ENCODE measurements around the gene SCYGR4.
"Not testable (repeated sequence)": the region's sequence is repeated elsewhere in the genome, so short reads cannot be mapped to it uniquely, and the experiment has no call there.

SCYGR4 gene, protein sequence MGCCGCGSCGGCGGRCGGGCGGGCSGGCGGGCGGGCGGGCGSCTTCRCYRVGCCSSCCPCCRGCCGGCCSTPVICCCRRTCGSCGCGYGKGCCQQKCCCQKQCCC

DNA sequence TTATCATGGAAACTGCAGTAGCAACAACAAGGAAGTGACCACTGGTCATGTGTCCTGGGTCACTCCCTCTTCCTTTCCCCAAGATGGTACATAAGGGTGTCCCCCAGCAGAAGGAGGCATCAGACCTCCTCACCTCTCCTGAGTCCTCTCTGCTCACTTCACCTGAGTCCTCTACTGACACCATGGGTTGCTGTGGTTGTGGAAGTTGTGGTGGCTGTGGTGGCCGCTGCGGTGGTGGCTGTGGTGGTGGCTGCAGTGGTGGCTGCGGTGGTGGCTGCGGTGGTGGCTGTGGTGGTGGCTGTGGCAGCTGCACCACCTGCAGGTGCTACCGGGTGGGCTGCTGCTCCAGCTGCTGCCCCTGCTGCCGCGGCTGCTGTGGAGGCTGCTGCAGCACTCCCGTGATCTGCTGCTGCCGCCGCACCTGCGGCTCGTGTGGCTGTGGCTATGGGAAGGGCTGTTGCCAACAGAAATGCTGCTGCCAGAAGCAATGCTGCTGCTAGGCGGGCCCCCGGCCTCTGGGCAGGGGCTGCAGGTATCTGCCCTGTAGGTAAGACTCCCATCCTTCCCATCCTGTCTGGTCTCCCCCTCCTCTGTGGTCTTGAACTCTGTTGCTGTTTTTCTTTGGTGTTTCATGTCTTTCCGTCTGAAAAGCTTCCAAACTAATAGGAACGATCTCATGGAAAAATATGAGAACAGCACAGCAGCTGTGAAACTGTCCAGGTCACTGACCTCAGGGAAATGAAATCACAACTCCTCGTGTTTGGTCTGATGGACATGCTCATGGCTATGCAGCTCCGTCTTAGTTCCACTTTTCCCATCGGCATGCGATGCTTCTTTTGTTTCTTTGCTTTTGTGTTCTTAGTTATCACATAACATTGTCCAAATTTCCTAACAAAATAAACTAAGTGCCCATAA is at the start of gene SCYGR4:
Gene SCYGR4, plus strand, starts transcription at position 183 of the 915 bp plus-strand sequence. Its CDS starts 0 bp downstream, at position 183.
- DNase-seq (ENCODE audit: low read depth in 2 of 2) = no peak

DNA sequence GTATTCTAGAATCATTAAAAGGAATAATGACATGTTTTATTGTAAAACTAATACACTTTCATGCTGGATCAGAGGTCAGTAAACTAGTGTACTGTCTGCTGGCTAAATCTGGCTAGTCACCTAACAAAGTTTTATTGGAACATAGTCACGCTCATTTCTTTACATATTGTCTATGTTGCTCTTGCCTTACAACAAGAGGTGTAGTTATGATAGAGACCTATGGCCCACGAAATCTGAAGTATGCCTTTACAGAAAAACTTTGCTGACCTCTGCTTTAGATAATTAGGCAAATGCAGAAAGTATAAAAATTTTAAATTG is 48.5 kb upstream of the SCYGR4 start:
- no peak for DNase-seq (ENCODE audit: low read depth in 2 of 2)

DNA sequence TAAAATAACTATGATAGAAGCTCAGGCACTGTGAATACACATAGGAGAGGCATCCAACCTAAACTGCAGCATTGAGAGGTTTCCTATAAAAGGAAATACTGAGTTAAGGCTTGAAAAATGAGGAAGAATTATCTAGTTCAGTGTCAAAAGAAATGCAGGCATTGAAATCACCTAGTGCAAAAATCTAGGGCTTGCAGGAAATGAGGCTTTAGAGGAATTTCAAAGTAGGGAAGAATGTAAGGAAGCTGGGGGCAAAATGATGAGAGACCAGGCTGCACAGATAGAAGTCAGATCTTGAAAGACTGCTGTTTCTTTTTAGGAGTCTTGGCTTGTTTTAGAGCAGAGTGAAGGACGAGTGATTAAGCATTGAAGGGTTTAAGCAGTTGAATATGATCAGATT is 46.7 kb upstream of the SCYGR4 start:
- DNase-seq (ENCODE audit: low read depth in 2 of 2) = no peak

DNA sequence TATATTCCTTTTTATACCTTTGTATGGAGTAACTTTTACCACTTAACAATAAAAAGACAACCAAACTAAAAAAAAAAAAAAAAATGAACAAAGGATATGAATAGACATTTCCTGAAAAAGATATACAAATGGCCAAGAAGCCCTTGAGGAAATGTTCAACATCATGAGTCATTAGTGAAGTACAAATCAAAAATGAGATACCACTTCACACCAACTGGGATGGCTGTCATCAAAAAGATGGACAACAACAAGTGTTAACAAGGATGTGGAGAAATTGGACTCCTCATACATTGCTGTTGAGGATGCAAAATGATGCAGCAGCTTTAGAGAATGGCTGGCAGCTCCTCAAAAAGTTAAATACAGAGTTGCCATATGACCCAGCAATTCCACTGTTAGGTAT is 41.2 kb upstream of the SCYGR4 start:
- no peak for DNase-seq (ENCODE audit: low read depth in 2 of 2)

DNA sequence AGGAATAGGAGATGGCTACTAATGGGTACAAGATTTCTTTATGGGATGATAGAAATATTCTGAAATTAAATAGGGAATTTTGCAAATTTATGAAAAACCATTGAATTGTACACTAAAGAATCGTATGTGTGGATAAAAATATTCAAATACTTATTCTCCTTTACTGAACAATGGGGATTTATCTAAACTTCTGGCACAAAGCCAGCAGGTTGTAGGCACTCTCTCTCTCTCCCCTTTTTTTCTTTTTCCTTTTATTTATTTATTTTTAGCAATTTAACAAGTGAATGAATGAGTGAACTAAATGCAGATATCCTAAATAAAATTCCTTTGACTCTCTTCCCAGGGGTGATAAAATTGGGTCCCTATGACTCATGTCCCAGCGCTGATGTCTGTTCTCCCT is 40.5 kb upstream of the SCYGR4 start:
- no peak for DNase-seq (ENCODE audit: low read depth in 2 of 2)

DNA sequence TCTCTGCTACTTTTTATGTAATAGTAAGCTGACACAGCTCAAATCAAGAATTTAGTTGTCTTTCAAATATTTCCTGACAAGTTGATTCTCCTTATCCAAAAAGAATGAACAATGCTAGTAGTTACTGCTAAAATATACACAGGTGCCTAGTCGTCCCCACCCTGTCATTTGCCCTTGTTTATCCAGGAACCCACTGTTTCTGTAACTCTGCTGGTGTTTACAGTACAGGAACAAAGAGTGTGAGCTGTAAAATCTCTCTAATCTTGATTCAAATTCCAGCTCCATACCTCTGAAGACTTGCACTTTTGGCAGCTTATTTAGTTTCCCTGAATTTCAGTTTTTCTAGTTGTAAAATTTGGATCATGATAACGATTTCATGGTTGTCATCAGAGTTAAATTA is 39.7 kb upstream of the SCYGR4 start:
- no peak for DNase-seq (ENCODE audit: low read depth in 2 of 2)

DNA sequence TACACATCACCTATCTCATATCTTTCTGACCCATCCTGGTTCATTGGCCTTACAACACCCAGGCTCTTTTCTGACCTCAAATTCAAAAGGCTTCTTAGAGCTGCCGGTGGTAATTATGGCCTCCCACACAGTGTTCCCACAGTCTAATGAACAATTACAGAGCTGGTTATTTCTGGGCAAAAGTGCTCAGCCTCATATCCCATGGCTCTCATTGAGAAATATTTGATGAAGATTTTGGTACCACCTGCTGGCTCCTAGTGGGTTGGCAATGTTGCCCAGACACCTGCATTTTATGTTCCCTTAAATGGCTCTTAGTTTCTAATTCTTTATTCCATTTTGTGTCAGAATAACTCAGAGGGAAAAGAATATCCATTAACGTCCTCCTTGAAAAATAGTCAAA is 38.7 kb upstream of the SCYGR4 start:
- DNase-seq (ENCODE audit: low read depth in 2 of 2) = no peak

DNA sequence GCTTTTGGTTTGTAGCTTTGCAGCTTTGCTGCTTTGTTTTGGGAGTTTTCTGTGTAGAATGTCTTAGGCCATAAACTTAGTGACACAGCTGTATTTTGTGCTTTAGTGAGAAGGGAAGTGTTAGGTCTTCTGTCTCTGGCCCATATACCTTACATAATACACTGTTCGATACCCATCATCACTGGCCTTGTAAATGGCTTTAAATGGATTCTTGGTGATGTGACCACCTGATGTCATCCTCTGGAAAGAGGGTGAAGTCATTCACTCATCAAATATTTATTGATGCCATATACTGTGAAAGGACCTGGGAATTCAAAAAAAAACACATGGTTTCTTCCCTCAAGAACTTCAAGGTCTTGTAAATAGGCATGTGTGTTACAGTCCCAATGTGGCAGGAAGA is 37.5 kb upstream of the SCYGR4 start:
- DNase-seq (ENCODE audit: low read depth in 2 of 2) = no peak

DNA sequence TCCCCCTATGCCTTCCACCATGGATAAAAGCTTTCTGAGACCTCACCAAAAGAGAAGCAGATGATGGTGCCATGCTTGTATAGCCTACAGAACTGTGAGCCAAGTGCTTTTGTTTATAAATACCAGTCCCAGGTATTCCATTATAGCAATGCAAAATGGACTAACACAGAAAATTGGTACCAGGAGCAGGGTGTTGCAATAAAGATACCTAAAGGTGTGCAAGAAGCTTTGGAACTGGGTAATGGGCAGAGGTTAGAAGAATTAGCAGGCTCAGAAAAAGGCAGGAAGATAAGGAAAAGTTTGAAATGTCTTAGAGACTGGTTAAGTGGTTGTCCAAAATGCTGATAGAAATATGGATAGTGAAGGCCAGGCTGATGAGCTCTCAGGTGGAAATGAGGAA is 34.9 kb upstream of the SCYGR4 start:
- DNase-seq (ENCODE audit: low read depth in 2 of 2) = no peak

DNA sequence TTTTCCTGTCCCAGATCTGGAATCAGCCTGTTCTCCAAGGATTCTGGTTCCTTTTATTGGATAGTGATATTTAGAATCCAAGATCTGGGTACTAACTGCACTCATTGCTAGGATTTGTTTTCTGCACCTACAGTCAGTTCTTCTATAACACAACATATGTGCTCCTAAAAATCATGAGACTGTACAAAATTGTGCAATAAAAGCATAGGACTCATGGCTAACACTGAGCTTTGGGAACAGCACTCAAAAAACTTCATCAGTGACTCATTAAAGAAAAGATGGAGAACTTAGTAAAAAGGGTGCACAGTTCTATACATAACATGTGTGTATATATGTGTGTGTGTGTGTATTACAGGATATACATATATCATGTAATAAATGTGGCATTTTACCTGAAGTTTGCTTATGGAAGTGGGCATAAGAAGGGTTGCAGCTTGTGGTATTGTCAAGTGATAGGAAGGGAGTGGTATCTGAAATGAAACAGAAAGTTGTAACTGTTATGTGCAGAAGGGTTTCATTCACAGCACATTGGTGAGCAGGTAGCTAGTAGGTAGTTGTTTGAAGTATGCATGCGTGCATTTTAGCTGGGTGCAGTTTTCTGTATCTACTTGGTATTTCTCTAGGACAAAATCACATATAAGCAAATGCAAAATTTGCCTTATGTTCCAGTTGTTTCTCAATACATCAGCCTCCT is 24.5 kb upstream of the SCYGR4 start:
- DNase-seq (ENCODE audit: low read depth in 2 of 2) = no peak

DNA sequence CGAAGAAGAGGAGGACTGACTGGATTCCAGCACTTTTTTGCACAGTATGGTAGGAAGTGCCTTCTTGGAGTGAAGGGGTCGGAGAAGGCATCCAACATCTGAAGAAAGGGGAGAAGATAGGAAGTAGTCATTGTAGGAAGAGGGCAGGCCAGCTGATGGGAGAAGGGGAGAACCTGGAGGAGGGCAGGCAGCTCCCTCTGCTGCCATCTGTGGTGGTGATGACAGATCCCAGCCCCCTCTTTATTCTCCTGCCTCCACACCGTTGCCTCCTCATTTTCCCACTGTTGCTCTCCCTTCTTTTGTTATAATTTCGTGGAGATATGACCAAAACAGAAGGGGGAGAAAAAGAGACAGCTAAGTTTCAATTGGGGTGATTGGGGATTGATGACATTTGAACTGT is 21.5 kb upstream of the SCYGR4 start:
- DNase-seq (ENCODE audit: low read depth in 2 of 2) = no peak

DNA sequence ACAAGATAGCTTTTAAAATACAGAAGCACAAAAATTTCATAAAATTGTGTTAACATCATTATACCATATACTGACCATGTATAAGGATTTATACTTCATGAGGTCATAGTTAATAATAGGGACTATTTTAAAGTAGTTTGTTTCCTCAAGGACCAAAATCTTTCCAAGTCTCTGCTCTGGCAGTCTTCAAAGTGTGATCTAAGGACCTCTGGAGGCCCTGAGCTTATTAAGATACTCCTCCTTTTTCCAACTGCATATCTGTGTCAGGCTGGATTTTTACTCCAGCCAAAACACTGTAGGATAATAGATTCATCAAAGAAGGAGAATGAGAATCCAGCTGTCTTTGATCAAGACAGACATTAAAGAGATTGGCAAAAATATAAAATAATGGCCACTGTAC is 20.3 kb upstream of the SCYGR4 start:
- no peak for DNase-seq (ENCODE audit: low read depth in 2 of 2)

DNA sequence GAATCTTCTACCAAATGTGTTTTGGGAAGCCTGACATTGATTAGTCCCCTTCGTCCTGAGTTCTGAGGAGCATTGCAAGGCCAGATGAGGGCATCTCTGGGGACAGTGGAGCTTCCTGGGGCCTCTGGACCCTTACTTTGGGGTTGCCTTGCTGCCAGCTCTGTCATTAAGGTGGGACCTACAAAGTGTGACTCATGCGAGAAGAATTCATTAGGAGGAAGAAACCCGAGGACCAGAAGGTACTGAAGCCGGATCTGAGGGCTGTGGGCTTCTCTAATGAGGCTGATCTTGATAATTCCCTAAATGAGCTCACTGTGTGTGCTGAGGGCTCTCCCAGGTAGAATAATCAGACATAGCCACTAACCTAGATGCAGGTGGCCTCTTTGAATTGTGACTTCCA is 19.3 kb upstream of the SCYGR4 start:
- DNase-seq (ENCODE audit: low read depth in 2 of 2) = no peak

DNA sequence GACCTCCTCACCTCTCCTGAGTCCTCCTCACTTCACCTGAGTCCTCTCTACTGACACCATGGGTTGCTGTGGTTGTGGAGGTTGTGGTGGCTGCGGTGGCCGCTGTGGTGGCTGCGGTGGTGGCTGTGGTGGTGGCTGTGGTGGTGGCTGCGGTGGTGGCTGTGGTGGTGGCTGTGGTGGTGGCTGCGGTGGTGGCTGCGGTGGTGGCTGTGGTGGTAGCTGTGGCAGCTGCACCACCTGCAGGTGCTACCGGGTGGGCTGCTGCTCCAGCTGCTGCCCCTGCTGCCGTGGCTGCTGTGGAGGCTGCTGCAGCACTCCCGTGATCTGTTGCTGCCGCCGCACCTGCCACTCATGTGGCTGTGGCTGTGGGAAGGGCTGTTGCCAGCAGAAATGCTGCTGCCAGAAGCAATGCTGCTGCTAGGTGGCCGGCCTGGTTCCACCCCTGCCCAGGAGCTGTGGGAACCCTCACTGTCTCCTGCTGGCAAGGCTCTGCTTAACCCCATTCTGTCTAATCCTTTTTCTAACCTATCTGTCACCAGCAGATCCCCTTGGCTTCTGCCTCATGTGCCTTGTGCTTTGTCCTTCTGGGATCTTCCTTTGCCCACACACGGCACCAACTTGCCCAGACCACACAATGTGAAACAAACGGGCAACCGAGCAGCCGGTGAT is 18.3 kb upstream of the SCYGR4 start, which contains the start of gene SCYGR2:
Gene SCYGR2, plus strand, starts transcription at position 59 of the 669 bp plus-strand sequence. Its CDS starts 0 bp downstream, at position 59.
- DNase-seq (ENCODE audit: low read depth in 2 of 2) = not testable (repeated sequence)

DNA sequence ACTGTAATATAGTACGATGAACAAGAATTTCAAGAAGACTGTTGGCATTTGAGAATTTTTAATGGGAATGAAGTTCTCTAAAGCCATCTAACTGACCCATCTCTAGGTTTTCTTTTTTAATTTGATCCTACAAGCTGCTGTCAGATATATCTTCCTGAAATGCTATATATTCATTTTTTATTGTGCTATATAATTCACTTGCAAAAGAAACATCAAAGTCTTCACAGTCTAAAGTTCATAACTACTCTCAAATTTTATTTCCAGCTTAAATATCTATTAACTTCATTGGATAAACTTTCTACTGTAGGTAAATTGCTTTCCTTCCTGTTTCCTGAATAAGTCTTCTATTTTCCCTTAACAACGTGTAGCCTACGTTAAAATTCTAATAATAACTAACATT is 14.9 kb upstream of the SCYGR4 start:
- no peak for DNase-seq (ENCODE audit: low read depth in 2 of 2)

DNA sequence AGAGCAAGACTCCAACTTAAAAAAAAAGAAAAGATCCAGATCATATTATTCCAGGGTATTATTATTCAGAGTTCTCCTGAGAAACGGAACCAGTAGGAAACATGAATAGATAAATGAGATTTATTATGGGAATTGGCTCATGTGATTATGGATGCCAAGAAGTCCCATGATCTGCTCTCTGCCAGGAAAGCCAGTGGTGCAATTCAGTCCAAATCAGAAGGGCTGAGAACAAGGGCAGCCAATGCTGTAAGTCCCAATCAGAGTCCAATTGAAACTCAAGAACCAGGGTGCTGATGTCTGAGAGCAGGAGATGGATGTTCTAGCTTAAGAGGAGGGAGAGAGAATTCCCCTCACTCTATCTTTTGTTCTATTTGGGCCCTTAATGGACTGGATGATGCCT is 10.8 kb upstream of the SCYGR4 start:
- no peak for DNase-seq (ENCODE audit: low read depth in 2 of 2)

DNA sequence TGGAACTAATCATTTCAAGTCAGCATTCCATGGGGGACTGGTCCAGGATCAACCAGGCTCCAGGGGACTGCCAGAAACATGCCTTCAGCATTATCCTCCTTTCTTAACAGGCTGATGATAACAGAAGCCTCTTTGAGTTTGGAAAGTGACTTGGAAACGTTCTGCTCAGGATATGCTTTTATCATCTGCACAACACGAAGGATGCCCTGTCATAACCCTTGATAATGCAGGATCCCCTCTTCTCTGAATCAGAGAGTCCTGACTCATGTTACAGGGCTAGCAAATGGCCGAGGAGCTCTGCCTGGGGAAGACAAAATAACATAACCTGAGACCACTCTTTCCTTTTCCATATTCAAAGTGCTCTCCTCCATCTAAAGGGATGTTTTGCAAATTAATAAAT is 9.4 kb upstream of the SCYGR4 start:
- no peak for DNase-seq (ENCODE audit: low read depth in 2 of 2)

DNA sequence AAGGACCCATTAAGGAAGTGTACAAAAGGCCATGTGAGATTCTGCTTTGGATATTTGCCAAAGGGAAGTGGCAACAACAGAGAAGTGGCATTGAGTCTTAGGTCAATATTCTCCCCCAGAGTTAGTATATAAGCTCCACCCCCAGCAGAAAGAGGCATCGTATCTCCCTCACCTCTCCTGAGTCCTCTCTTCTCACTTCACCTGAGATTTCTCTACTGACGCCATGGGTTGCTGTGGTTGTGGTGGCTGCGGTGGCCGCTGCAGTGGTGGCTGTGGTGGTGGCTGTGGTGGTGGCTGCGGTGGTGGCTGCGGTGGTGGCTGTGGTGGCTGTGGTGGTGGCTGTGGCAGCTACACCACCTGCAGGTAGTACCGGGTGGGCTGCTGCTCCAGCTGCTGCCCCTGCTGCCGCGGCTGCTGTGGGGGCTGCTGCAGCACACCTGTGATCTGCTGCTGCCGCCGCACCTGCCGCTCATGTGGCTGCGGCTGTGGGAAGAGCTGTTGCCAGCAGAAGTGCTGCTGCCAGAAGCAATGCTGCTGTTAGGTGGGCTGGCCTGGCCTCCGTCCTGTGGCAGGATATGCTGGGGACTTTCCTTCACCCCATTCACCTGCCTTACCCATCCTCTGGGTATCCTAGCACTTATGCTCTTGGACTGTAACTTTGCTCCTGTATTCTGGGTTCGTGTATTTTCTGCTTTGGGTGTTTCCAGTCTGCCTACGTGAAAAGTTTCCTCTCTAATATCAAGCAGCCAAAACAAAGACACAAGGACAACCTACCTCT is 8.5 kb upstream of the SCYGR4 start:
- no peak for DNase-seq (ENCODE audit: low read depth in 2 of 2)

DNA sequence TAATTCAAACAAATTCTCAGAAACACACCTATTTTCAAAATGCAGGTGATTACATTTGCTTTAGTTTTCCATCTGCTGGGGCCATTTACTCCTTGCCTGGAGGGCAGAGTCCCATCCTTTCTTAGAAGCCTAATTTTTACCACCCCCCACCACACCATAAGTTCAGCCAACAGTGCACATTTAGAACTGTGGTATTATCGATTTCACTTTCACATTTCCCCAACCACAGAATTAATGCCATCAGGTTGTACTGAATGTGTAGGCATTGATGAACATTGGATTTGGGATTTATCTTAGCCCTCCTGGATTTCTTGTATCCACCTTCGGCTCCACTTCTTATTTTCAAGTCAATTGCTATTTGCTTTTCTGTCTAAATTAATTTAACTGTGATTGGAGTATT is 7.2 kb upstream of the SCYGR4 start:
- no peak for DNase-seq (ENCODE audit: low read depth in 2 of 2)

DNA sequence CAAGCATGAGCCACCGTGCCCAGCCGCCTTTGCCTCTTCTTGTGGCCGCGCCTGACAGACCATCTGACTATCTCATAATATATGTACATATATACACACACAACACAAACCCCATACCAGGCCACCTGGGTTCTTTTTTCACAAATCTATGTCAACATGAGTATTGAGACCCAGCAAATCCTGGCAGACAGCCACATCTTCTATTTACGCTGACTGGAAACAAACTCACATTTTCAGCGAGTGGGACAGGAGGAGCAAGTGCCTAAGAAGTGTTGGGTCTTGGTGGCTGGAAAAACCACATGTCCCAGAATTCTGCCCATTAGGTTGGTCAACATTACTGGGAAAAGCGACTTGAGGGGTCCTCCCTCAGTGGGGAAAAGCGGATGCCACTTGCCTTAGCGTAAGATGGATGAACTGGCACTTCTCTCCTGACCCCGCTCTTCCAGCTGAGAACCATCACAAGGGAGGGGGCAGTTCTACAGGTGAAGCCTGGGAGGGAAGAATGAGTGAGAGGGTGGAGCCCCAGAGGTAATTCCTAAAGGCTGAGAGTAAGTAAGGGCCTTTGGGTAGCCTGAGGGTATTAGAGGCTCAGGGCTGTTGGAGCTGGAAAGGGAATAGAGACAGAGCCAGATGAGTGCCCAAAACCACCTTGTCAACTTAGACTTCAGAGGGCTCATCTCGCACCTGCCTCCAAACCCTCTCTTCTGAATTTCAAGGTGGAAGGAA is 4.6 kb upstream of the SCYGR4 start:
- no peak for DNase-seq (ENCODE audit: low read depth in 2 of 2)

DNA sequence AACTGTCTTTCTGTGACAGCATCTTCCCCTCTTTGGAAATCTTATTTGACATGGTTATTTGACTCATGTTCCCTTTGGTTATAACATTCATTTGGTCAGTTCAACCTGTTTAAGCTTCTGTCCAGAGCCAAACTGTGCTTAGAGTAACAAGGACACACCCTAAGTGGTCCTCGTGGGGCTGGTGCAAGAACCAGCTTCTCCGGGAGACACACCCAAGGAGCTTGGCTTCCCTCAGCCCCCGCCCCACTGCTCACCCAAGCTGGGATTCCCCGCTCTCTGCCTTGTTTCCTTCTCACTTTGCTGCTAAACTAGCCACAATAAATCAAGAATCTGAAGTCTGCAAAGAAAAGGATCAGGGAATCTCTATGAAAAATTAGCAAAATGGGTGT is 4.0 kb upstream of the SCYGR4 start:
- no peak for DNase-seq (ENCODE audit: low read depth in 2 of 2)
